HepG2 (cell line): Measurements from ENCODE around the gene CYP27A1. TPM values are rescaled to one million over a fixed set of nuclear protein-coding genes. Genes with fewer than 3 reads are reported as not detected.
"Not testable (repeated sequence)": the region's sequence is repeated elsewhere in the genome, so short reads cannot be mapped to it uniquely, and the experiment has no call there.

ENCODE experiments used
- ATAC-seq: fragments of 200-7000 bp; cut with Tn5 transposase; 3 replicates; pipeline ENCODE4 v1.9.1; 2020; ENCODE audit warnings: mild to moderate bottlenecking, moderate library complexity
- BruUV-seq: library from RNA; stranded (reverse); fragments of 400-500 nt; replicated peaks from 2 replicates; lab custom pipeline; 2021; lab: Mats Ljungman, UMichigan
- CTCF ChIA-PET: fragments of 300-600 bp; formaldehyde crosslinking; extraction: SDS; loops from one replicate; lab custom pipeline; 2021; ENCODE audit warnings: low total read pairs, inconsistent platforms, low intra/inter-chr PET ratio; lab: Yijun Ruan, JAX
- POLR2A ChIA-PET: fragments of 350-600 bp; sonication (Branson Sonifier 250); formaldehyde crosslinking; loops from one replicate; lab custom pipeline; 2020; ENCODE audit warnings: antibody characterized with exemption, inconsistent platforms; lab: Yijun Ruan, JAX
- DNase-seq: peaks from one replicate; pipeline ENCODE4 v3.0.0-alpha.2; 2015; ENCODE audit warnings: low spot score
- FAIRE-seq: peaks from 3 replicates; lab custom pipeline; 2011; peaks lifted over from hg19 to GRCh38; lab: Jason Lieb, UNC
- H2AFZ ChIP-seq: one replicate; pipeline ENCODE4 v1.6.1; 2011; ENCODE audit warnings: low read length, inconsistent platforms
- H3K27ac ChIP-seq: fragments of 300-600 bp; 3 replicates; pipeline ENCODE4 v1.8.0; 2011; ENCODE audit warnings: mixed run types, mild to moderate bottlenecking, mixed read lengths, low read length, inconsistent platforms; ENCODE audit not compliant: insufficient read depth; ENCODE audit errors: extremely low read length
- H3K27me3 ChIP-seq, 2 experiments: fragments of 200-600 bp in 1 of 2; 2 replicates in 1 of 2; 3 replicates in 1 of 2; pipeline versions ENCODE4 v1.6.0 to v1.8.0; 2011; ENCODE audit warnings: low read length in 2 of 2, mild to moderate bottlenecking in 2 of 2, moderate library complexity in 2 of 2, inconsistent platforms in 1 of 2; ENCODE audit not compliant: insufficient read depth in 2 of 2, control insufficient read depth in 1 of 2
- H3K36me3 ChIP-seq, 2 experiments: fragments of 200-600 bp in 1 of 2; replicated peaks in 1 of 2; 2 replicates in 1 of 2; 3 replicates in 1 of 2; pipeline versions ENCODE4 v1.5.1 to v1.8.0; 2011; ENCODE audit warnings: low read length in 2 of 2, inconsistent platforms in 1 of 2; ENCODE audit not compliant: insufficient read depth in 2 of 2, control insufficient read depth in 1 of 2
- H3K4me1 ChIP-seq: 2 replicates; pipeline ENCODE4 v1.5.1; 2012; ENCODE audit warnings: low read length, inconsistent platforms; ENCODE audit not compliant: insufficient read depth
- H3K4me2 ChIP-seq: 2 replicates; pipeline ENCODE4 v1.6.0; 2011; ENCODE audit warnings: low read depth, low read length, inconsistent platforms
- H3K4me3 ChIP-seq, 3 experiments: fragments of 200-600 bp in 1 of 3; sonication (generic), shearing (Covaris generic) in 1 of 3; replicated peaks in 1 of 3; 2 replicates each; pipeline ENCODE4 v1.5.1; 2011 to 2016; ENCODE audit warnings: low read length in 3 of 3, inconsistent platforms in 2 of 3, low read depth in 2 of 3, mild to moderate bottlenecking in 2 of 3, control low read depth in 1 of 3, mixed read lengths in 1 of 3; ENCODE audit not compliant: insufficient read depth in 1 of 3
- H3K79me2 ChIP-seq: one replicate; pipeline ENCODE4 v1.6.1; 2011; ENCODE audit warnings: low read length, inconsistent platforms; ENCODE audit not compliant: insufficient read depth
- H3K9ac ChIP-seq: 2 replicates; pipeline ENCODE4 v1.6.0; 2011; ENCODE audit warnings: mild to moderate bottlenecking, low read depth, low read length, inconsistent platforms; ENCODE audit not compliant: insufficient read depth
- H3K9me3 ChIP-seq: 2 replicates; pipeline ENCODE4 v1.5.1; 2012; ENCODE audit warnings: mild to moderate bottlenecking, low read length
- H4K20me1 ChIP-seq: 2 replicates; pipeline ENCODE4 v1.6.0; 2011; ENCODE audit warnings: inconsistent platforms, mild to moderate bottlenecking, low read length, moderate library complexity; ENCODE audit not compliant: insufficient read depth
- CEBPB ChIP-seq: IDR thresholded peaks from 2 replicates; pipeline ENCODE4 v1.6.1; 2011; ENCODE audit warnings: low read depth, low read length, improper control_type of control experiment, borderline replicate concordance
- KDM5B ChIP-seq: sonication (generic); formaldehyde crosslinking; IDR thresholded peaks from 2 replicates; pipeline ENCODE4 v1.4.0; 2020; ENCODE audit warnings: missing genetic modification reagents, mild to moderate bottlenecking, borderline replicate concordance
- MXI1 ChIP-seq: IDR thresholded peaks from 3 replicates; pipeline ENCODE4 v1.6.1; 2012; ENCODE audit warnings: low read depth, low read length, inconsistent platforms, borderline replicate concordance
- NR3C1 ChIP-seq: sonication (generic); formaldehyde crosslinking; IDR thresholded peaks from 2 replicates; pipeline ENCODE4 v1.4.0; 2020; ENCODE audit warnings: missing genetic modification reagents
- WGBS: methylation state at CpG from one replicate; pipeline ENCODE4 v1.1.6; 2017; ENCODE audit warnings: low lambda C conversion rate; 5-methylcytosine and 5-hydroxymethylcytosine counted together
- in situ Hi-C: cut with HindIII; loops from 2 replicates; pipeline ENCODE4 v1.10.0; 2017; ENCODE audit warnings: low pct_unique_long_range_greater_than_20kb; ENCODE audit not compliant: extremely low pct_ligation_motif_present
- intact Hi-C: fragments of 100-400 bp; cut with micrococcal nuclease; formaldehyde crosslinking; loops from one replicate; pipeline ENCODE4 v1.10.0; 2022; ENCODE audit not compliant: unreplicated experiment
- polyA plus RNA-seq, 8 experiments: library from polyadenylated mRNA; depleted of rRNA in 3 of 8; stranded (reverse) in 7 of 8; unstranded in 1 of 8; fragments of >200 nt; fragmentation: Illumina TruSeq in 4 of 8; extraction: Trizol in 4 of 8; gene quantifications; 2 replicates each; pipeline versions ENCODE4 v1.2.1 to v1.2.3, GENCODE V29; 2011 to 2016; ENCODE audit warnings: low read depth in 4 of 8, missing spikeins in 1 of 8, mixed read lengths in 1 of 8; ENCODE audit not compliant: insufficient read depth in 1 of 8
- total RNA-seq, 5 experiments: library from RNA; depleted of rRNA; stranded (reverse); fragments of >200 nt; fragmentation: Illumina TruSeq; extraction: Trizol; gene quantifications; 2 replicates each; pipeline ENCODE4 v1.2.3, GENCODE V29; 2016; ENCODE audit warnings: low read depth in 1 of 5
- TF ChIP-seq, protein P1 (sequence below), 2 experiments: fragments of 450-650 bp in 1 of 2; sonication (generic) in 1 of 2; formaldehyde crosslinking; IDR thresholded peaks; 2 replicates each; pipeline versions ENCODE4 v1.5.0 to v1.8.0; 2020 to 2022; ENCODE audit warnings: mild to moderate bottlenecking in 1 of 2, missing genetic modification reagents in 1 of 2

CYP27A1 gene
- total and polyA plus RNA-seq, 2 of the 13 experiments (the other 11 are each of a cell fraction or from before 2014, with no cell fraction given): 157 to 266 TPM

DNA sequence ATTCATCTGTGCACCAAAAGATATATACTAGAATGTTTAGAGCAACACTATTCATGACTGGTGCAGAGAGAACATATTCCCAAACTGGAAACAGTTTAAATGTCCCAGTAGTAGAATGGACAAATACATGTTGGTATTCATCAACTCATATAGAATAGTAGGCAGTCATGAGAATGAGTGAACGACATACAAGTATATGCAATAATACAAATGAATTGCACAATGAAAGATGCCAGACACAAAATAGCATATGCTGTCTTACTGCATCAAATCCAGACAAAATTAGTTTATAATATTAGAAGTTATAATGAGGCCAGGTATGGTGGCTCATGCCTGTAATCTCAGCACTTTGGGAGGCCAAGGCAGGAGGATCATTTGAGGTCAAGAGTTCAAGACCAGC is 57.9 kb downstream of the CYP27A1 start:
- DNase-seq (no peak), ATAC-seq (no peak), FAIRE-seq (no peak)
- no peaks in the 10 kb centered on the region for H3K9me3 ChIP-seq
- H3K27me3 ChIP-seq: peaks cover 1 to 49% of the 10 kb centered on the region in 2 experiments; a peak in 4 of 5 replicates
- in situ Hi-C loops: loop anchor here (25.0 kb wide), 1 partner anchor 103 kb away; no protein-coding TSS in a partner anchor
- no peaks in the 10 kb centered on the region for H4K20me1 ChIP-seq
- TF ChIP-seq NR3C1 (CRISPR knock-in tag) (no peak), MXI1 (no peak), KDM5B (CRISPR knock-in tag) (no peak), CEBPB (peak; percentile 71)
- TF ChIP-seq, protein P1, sequence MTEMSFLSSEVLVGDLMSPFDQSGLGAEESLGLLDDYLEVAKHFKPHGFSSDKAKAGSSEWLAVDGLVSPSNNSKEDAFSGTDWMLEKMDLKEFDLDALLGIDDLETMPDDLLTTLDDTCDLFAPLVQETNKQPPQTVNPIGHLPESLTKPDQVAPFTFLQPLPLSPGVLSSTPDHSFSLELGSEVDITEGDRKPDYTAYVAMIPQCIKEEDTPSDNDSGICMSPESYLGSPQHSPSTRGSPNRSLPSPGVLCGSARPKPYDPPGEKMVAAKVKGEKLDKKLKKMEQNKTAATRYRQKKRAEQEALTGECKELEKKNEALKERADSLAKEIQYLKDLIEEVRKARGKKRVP (CRISPR knock-in tag; IDR thresholded peaks at IDR 0.05): peak in 1 of 2 experiments; percentile 12; a peak in 1 of 4 replicates
- no peak overlapping the region for H3K27ac ChIP-seq
- H2AFZ ChIP-seq: no peak overlapping the region
- ChIA-PET POLR2A (no interaction called here), CTCF (no interaction called here)
- H3K4me3 ChIP-seq: no peak overlapping the region
- no peak overlapping the region for H3K4me2 ChIP-seq
- BruUV-seq: no TSS peak
- intact Hi-C loops: no loop called here
- H3K9ac ChIP-seq: no peak overlapping the region
- no peaks in the 10 kb centered on the region for H3K4me1 ChIP-seq
- no peaks in the 10 kb centered on the region for H3K79me2 ChIP-seq
- H3K36me3 ChIP-seq: no peaks in the 10 kb centered on the region
- WGBS: 0% methylated on average over 1 of the region's 1 CpG

DNA sequence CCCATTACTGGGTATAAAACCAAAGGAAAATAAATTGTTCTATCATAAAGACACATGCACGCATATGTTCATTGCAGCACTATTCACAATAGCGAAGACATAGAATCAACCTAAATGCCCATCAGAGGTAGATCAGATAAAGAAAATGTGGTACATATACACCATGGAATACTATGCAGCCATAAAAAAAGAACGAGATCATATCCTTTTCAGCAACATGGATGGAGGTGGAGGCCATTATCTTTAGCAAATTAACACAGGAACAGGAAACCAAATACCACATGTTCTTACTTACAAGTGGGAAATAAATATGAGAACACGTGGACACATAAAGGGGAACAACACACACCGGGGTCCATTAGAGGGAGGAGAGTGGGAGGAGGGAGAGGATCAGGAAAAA is 62.4 kb downstream of the CYP27A1 start:
- ATAC-seq, H3K36me3 ChIP-seq, H3K9me3 ChIP-seq, POLR2A ChIA-PET, H3K4me3 ChIP-seq, FAIRE-seq, H3K27ac ChIP-seq, H2AFZ ChIP-seq, H3K79me2 ChIP-seq, H3K9ac ChIP-seq, BruUV-seq, intact Hi-C loops, H3K4me2 ChIP-seq, DNase-seq, CTCF ChIA-PET, H4K20me1 ChIP-seq: not testable (repeated sequence)
- H3K4me1 ChIP-seq: peaks cover 18% of the 10 kb centered on the region
- H3K27me3 ChIP-seq: peaks cover 0 to 21% of the 10 kb centered on the region in 2 experiments; a peak in 4 of 5 replicates
- 69% methylated on average over 5 of the region's 5 CpGs for WGBS
- in situ Hi-C loops: loop anchor here (25.0 kb wide), 1 partner anchor 107 kb away; no protein-coding TSS in a partner anchor
